T-helper 2 cell (primary cell): ENCODE results near the gene NTM.

Experiments used
- DNase-seq, 5 experiments: peaks; one replicate each; pipeline versions ENCODE4 v3.0.0 to v3.0.0-alpha.2; 2012 to 2022

The NTM gene

GRCh38 chr11:131614631-131615030 is 244.2 kb downstream of the NTM start:
- no peak for DNase-seq

DNA sequence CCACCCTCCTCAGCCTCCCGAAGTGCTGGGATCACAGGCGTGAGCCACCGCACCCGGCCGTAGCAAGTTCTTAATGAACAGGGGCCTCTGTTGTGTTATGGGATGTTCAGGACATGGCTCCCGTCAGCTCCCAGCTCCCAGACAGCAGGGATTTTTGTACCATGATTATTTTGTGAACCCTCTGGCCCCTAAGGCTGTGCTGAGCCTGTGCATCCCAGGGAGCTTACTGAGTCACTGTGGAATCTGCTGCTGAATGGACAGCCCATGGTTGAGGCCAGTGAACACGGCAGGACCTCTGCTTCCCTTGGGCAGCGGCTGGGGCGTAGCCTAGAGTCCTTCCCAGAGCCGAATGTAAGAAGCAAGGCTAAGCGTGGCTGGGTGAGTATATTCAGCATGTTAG is 245.2 kb downstream of the NTM start:
- DNase-seq: no peak

DNA sequence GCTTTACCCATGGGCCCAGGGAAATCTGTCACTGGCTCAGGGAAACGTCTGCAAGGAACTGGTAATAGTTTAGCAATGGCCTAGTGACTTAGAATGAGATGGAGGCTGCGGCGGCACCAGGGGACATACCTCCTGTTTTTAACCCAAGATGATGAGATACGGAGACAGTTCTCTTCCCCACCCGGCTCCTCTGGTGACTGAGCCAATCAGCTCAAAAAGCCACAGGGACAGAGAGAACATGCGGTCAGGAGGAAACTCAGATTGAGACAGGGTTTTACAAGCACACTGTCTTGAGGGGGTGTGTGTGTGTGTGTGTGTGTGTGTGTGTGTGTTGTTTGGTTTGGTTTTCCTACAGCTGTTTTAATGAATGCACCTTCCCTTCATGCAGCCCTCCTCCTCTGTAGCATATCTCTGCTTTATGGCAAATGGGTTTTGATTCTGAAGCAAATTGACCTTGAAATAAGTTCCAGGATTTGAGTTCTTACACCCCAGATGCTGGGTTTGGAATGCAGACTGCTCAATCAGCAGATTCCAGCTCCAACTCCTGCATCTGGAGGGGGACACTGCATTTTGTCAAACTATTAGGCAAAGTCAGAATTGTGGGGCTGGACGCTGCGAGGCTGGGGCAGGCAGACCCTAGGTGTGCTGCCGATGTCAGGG is 246.2 kb downstream of the NTM start:
- peak in 1 of 5 experiments; percentile 88 for DNase-seq

DNA sequence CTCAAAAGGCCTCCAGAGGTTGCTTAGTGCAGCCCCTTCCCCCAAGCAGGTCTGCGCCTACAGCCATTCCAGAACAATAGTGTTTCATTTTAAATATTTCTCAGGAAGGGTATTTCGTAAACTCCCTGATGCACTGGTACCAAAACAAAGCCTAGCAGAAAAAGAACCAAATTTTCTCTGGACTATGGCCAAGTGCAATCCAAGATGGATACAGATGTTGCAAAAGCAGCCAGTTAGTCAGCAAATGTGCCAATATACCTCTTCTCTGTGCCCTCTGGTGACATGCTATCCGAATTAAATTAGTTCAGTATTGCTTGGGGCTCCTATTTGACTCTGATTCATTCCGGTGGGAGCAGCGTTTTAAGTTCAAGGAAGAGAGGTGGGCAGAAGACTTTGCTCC is 247.8 kb downstream of the NTM start:
- DNase-seq: no peak

DNA sequence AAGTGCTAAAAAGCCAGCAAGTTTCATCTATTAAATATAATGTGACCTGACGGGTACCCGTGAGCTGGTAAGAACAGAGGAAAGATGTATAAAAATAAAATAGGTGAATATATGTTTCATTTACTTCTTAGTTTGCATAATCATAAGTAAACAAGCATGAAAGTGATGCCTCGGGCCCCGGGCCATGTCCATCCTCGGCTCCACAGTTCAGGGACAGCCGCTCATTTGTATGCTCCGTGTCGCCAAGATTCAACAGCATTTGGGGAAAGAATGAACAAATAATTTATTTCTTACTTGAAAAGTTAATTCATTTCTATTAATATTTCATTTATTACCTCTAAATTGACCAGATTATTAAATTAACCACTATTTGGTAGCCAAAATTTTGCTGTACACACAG is 251.8 kb downstream of the NTM start:
- no peak for DNase-seq

DNA sequence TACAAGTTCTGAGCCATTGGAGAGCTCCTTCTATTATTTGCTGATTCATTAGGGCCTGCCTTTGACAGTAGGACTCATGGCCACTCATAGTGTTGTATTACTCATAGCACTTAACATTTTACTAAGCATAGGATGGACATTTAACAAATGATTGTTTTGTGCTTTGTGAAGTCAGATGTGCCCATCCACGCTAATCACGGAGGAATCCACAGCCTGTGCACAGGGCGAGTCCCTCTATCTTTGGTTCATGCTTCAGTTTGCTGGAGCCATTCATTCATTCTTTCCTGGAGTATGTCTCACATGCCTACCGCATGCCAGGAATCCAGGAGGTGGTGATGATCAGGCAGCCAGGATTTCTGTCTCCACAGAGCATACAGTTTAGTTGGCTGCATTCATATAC is 254.1 kb downstream of the NTM start:
- no peak for DNase-seq

GRCh38 chr11:131626788-131627187 is 256.4 kb downstream of the NTM start:
- DNase-seq: no peak

GRCh38 chr11:131628739-131629138 is 258.3 kb downstream of the NTM start:
- no peak for DNase-seq

DNA sequence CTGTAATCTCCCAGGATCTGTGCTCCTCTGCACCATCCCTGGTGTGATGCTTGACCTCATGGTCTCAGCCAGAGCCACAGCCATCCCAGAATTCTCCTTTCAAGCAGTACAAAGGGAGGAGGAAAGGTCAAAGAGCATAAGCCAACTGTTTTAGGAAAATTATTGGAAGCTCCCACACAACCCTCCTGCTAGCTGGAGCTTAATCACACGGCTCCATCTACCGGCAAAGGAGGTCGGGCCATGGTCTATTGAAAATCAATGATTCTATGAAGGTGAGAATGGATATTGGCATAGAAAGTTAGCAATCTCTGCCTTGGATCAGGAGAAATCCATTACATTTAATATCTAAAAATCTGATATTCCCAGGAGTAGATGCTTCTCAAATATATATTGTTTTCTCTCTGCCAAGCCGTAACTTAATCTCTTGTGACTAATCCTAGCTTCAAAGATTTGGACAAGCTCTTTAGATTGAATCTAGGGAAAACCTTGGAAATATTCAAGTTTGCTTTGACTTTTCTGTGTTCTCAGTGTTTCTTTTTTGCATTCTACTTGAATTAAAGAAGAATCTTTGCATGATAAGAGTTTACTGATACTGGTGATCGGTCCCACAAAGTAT is 259.6 kb downstream of the NTM start:
- DNase-seq: no peak

- no peak for DNase-seq
Measured at GRCh38 chr11:131632971-131633370, 262.6 kb downstream of the NTM start.

- no peak for DNase-seq
Measured at GRCh38 chr11:131633921-131634715, 263.7 kb downstream of the NTM start.

DNA sequence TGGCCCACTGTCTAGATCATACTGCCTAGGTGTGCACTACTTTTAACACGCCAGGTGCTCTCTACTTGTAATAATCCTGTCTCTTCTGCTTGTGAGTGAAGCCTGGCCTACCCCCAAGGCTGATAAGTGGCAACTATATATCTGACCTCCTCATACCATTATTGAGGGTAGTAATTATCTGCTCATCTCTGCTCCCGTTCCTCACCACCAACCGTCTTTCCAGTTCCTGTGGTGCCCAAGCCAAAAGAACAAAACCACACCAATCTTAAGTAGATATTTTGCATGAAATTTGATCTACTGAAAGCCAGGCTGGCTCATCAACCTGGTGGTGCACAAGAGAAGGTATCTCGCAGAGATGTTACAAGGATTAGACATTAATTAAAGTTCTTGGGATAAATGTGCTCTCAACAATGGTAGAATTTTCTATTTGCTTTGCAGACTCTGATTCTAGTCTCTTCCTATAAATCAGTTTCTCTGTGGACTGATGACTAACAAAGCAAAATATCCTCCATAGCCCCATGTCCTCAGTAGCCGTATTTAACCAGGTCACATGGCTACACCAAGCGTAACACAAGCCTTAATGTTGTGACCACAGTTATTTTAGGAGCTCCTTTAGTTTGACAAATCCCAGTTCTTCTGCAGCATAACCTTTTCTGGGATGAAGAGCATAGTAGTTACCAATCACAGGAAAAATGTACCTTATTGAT is 267.2 kb downstream of the NTM start:
- DNase-seq: peak in 1 of 5 experiments; percentile 48

GRCh38 chr11:131638889-131639288 is 268.5 kb downstream of the NTM start:
- no peak for DNase-seq

DNA sequence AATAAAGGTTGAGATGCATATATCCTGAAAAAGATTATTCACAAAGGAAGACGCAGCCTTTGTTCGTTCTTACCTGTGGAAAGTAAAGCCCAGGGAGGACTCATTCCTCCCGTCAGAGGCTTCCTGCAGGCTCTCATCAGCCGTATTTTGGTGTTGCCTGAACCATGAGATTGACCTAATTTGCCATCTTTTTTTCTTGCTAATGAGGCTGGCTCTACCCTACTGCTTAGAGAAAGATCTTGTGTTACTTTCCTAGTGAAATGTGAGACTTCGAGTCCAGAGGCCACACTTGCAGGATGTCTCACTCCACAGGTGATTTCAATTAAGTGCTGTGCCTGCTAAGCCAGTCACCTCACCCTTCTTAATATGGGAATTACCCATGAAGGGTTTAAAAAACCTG is 269.9 kb downstream of the NTM start:
- DNase-seq: no peak

GRCh38 chr11:131642756-131643531 is 272.5 kb downstream of the NTM start:
- no peak for DNase-seq

- no peak for DNase-seq
Measured at GRCh38 chr11:131644204-131644795, 273.9 kb downstream of the NTM start.

GRCh38 chr11:131645237-131645636 is 274.8 kb downstream of the NTM start:
- DNase-seq: no peak

- DNase-seq: no peak
Measured at GRCh38 chr11:131649856-131650255, 279.4 kb downstream of the NTM start.

DNA sequence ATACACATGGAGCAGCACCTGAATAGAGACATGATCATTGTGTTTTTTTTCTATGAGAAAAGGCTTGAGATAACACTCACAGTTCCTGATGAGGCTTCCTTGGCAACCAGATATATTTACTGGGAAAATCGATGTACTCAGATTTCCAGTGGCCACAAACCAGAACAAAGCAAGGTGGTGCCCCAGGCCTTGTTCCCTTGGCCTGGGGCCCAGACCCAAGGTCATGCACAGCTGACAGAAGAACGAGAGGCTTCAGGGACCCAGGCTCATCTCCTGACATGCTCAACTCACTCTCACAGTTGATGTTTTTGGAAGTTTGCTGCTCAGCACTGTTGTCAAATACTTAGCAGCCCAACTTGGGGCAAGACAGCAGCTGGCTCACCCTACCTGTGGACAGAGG is 281.8 kb downstream of the NTM start:
- DNase-seq: no peak

DNA sequence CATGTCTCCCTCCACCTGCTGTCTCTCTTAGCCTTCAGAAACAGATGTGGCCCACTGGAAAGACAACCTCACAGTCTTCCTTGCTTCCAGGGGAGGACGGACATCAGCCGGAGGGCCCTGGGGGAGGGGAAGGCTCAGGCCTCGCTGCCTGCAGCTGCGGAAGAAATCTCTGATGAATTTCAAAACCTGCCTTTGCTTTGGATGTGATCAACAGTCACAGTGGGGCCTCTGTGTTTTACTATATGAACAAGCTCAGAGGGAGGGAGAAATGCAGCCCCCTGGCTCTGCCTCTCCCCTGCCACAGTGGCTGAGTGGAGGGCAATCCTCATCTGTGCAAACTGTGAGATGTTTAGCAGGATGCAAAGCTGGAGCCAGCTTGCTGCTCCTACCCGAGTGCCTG is 282.8 kb downstream of the NTM start:
- no peak for DNase-seq

DNA sequence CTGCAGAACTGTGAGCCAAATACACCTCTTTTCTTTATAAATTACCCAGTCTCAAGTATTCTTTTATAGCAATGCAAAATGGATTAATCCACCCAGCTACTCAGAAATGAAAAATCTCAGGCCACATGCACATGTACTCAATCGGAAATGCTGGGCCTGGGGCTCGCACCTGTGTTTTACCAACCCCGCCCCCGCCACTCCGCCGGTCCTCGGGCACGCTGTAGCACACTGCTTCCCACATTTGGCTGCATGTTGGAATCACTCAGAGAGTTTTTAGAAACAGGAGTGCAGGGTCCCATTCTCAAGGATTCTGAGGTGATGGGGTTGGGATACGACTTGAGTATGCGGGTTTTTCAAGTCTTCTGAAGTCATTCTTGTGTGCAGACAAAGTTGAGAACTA is 284.4 kb downstream of the NTM start:
- no peak for DNase-seq

DNA sequence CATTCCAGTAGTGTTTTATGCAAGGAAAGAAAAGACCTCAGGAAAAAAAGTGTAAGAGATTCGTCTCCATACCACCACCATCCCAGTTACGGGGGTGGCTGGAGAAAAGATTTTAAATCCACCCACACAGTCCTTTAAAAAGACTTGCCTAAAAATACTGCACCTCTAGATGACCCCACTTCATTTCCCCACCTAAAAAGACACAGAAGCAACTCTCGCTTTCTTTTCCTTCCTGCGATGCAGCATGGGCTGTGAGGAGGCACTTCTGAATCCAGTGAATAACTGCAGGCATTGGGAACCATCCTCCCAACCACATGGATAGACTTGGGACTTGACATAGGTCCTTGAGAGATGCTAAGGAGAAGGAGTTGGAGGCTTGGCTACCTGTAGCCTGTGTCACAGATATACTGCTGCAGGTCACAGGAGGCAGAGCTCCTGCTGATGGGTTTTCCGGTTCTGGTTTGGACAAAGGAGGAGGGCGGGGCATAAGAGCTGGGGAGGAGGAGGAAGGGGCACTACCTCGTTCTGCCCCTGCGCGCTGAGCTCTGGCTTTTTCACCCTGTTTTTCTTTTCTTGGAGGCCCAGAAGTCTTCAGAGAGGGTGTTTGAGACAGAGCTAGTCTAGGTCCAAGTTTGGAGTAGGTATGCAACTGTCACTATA is 285.9 kb downstream of the NTM start:
- DNase-seq: no peak
